SK-N-SH treated with all-trans-retinoic acid at 6 μM for 48 hours (cell line): ENCODE results near the gene TTC3.

Experiments
- ATAC-seq: fragments of 200-7000 bp; cut with Tn5 transposase; 3 replicates; pipeline ENCODE4 v1.9.1; 2020; ENCODE audit warnings: mild to moderate bottlenecking, moderate library complexity
- BACH2 ChIP-seq: fragments of 250-450 bp; sonication (Bioruptor Pico); IDR thresholded peaks from 2 replicates; pipeline ENCODE4 v1.9.0; 2021; ENCODE audit warnings: mild to moderate bottlenecking, borderline replicate concordance
- CREB5 ChIP-seq: fragments of 250-450 bp; sonication (Bioruptor Pico); IDR thresholded peaks from 2 replicates; pipeline ENCODE4 v1.5.1; 2020; ENCODE audit warnings: low read depth, mild to moderate bottlenecking, moderate library complexity
- CSDC2 ChIP-seq: fragments of 250-450 bp; sonication (Bioruptor Pico); IDR thresholded peaks from 2 replicates; pipeline ENCODE4 v1.5.0; 2020; ENCODE audit warnings: mild to moderate bottlenecking, moderate library complexity
- CSRNP3 ChIP-seq: fragments of 250-450 bp; sonication (Bioruptor Pico); IDR thresholded peaks from 2 replicates; pipeline ENCODE4 v1.5.1; 2021; ENCODE audit warnings: mild to moderate bottlenecking, moderate library complexity
- ESRRG ChIP-seq: fragments of 250-450 bp; sonication (Bioruptor Pico); IDR thresholded peaks from 2 replicates; pipeline ENCODE4 v1.6.1; 2021; ENCODE audit warnings: mild to moderate bottlenecking
- GLIS3 ChIP-seq: fragments of 250-450 bp; sonication (Bioruptor Pico); IDR thresholded peaks from 2 replicates; pipeline ENCODE4 v1.5.0; 2020; ENCODE audit warnings: mild to moderate bottlenecking, moderate library complexity
- ISL1 ChIP-seq: fragments of 250-450 bp; sonication (Bioruptor Pico); IDR thresholded peaks from 2 replicates; pipeline ENCODE4 v2.1.2; 2022; ENCODE audit warnings: mild to moderate bottlenecking, moderate library complexity
- OSR1 ChIP-seq: fragments of 250-450 bp; sonication (Bioruptor Pico); IDR thresholded peaks from 2 replicates; pipeline ENCODE4 v1.8.0; 2022; ENCODE audit warnings: moderate library complexity, mild to moderate bottlenecking, inconsistent platforms
- POU6F1 ChIP-seq: fragments of 250-450 bp; sonication (Bioruptor Pico); IDR thresholded peaks from 2 replicates; pipeline ENCODE4 v1.8.0; 2021; ENCODE audit warnings: low read depth, mild to moderate bottlenecking, moderate library complexity, borderline replicate concordance
- PPARA ChIP-seq: fragments of 250-450 bp; sonication (Bioruptor Pico); IDR thresholded peaks from 2 replicates; pipeline ENCODE4 v1.5.0; 2020; ENCODE audit warnings: mild to moderate bottlenecking, borderline replicate concordance
- SNAI2 ChIP-seq: fragments of 250-450 bp; sonication (Bioruptor Pico); IDR thresholded peaks from 2 replicates; pipeline ENCODE4 v1.5.0; 2020; ENCODE audit warnings: mild to moderate bottlenecking, moderate library complexity
- TCF4 ChIP-seq: fragments of 250-450 bp; sonication (Bioruptor Pico); IDR thresholded peaks from 2 replicates; pipeline ENCODE4 v1.8.0; 2021; ENCODE audit warnings: mild to moderate bottlenecking, moderate library complexity, borderline replicate concordance
- TOX ChIP-seq: fragments of 250-450 bp; sonication (Bioruptor Pico); IDR thresholded peaks from 2 replicates; pipeline ENCODE4 v1.8.0; 2021; ENCODE audit warnings: mild to moderate bottlenecking, moderate library complexity, borderline replicate concordance
- TSHZ2 ChIP-seq: fragments of 250-450 bp; sonication (Bioruptor Pico); IDR thresholded peaks from 2 replicates; pipeline ENCODE4 v1.5.0; 2020; ENCODE audit warnings: mild to moderate bottlenecking, moderate library complexity
- ZC3H10 ChIP-seq: fragments of 250-450 bp; sonication (Bioruptor Pico); IDR thresholded peaks from 2 replicates; pipeline ENCODE4 v1.5.1; 2021; ENCODE audit warnings: mild to moderate bottlenecking, moderate library complexity
- ZFP3 ChIP-seq: fragments of 250-450 bp; sonication (Bioruptor Pico); IDR thresholded peaks from 2 replicates; pipeline ENCODE4 v1.5.0; 2020; ENCODE audit warnings: mild to moderate bottlenecking, moderate library complexity
- ZFP30 ChIP-seq: fragments of 450-650 bp; formaldehyde crosslinking; IDR thresholded peaks from 2 replicates; pipeline ENCODE4 v1.5.0; 2022; ENCODE audit warnings: mild to moderate bottlenecking, moderate library complexity
- ZNF565 ChIP-seq: fragments of 450-650 bp; formaldehyde crosslinking; conservative IDR thresholded peaks from 2 replicates; pipeline ENCODE4 v1.5.0; 2020; ENCODE audit warnings: low read depth, mild to moderate bottlenecking, moderate library complexity
- ZNF70 ChIP-seq: fragments of 450-650 bp; formaldehyde crosslinking; IDR thresholded peaks from 2 replicates; pipeline ENCODE4 v1.5.0; 2020; ENCODE audit warnings: mild to moderate bottlenecking, moderate library complexity
- ZNF8 ChIP-seq: fragments of 450-650 bp; formaldehyde crosslinking; IDR thresholded peaks from 2 replicates; pipeline ENCODE4 v1.5.0; 2020; ENCODE audit warnings: mild to moderate bottlenecking, moderate library complexity

Gene TTC3

GRCh38 chr21:37044643-37045042, 28.4 kb upstream of the TTC3 start:
- no peak for TF ChIP-seq GLIS3 (CRISPR knock-in tag)
- no peak for TF ChIP-seq CSRNP3 (CRISPR knock-in tag)
- no peak for TF ChIP-seq ZNF8
- no peak for TF ChIP-seq CSDC2 (CRISPR knock-in tag)
- TF ChIP-seq ZNF565 (CRISPR knock-in tag): no peak
- TF ChIP-seq PPARA (CRISPR knock-in tag): no peak
- TF ChIP-seq TOX (CRISPR knock-in tag): no peak
- no peak for TF ChIP-seq ISL1 (CRISPR knock-in tag)
- TF ChIP-seq TSHZ2: no peak
- TF ChIP-seq ESRRG (CRISPR knock-in tag): no peak
- no peak for TF ChIP-seq ZFP3
- no peak for TF ChIP-seq BACH2 (CRISPR knock-in tag)
- no peak for ATAC-seq

- no peak for ATAC-seq
- TF ChIP-seq CSRNP3 (CRISPR knock-in tag) (no peak), OSR1 (CRISPR knock-in tag) (no peak), ZNF70 (no peak), ZFP3 (no peak), CSDC2 (CRISPR knock-in tag) (no peak), TCF4 (CRISPR knock-in tag) (no peak), ZC3H10 (no peak), ZFP30 (CRISPR knock-in tag) (no peak), TSHZ2 (no peak), SNAI2 (CRISPR knock-in tag) (no peak), CREB5 (CRISPR knock-in tag) (no peak), POU6F1 (CRISPR knock-in tag) (no peak)
These were observed 27.9 kb upstream of the TTC3 start for GRCh38 chr21:37045149-37045548.

- no peak for ATAC-seq
- TF ChIP-seq SNAI2 (CRISPR knock-in tag) (no peak), TSHZ2 (no peak)
These were observed 27.5 kb upstream of the TTC3 start for GRCh38 chr21:37045556-37045955.
